ENCODE results near the gene KLRC2.

- TF ChIP-seq EZH2 (IDR thresholded peaks at IDR 0.05; ENCODE audit: insufficient read depth, poor library complexity, severe bottlenecking) (no peak), EZH2phosphoT487 (IDR thresholded peaks at IDR 0.05; ENCODE audit: insufficient read depth, low read depth) (no peak)
Measured at GRCh38 chr12:10386857-10387256, 49.0 kb downstream of the KLRC2 start.
